B cell (primary cell): Measurements from ENCODE around the gene TSEN15. TPM values are rescaled to one million over a fixed set of nuclear protein-coding genes. Genes with fewer than 3 reads are reported as not detected.

Experiments used
- ATAC-seq: fragments of 200-7000 bp; cut with Tn5 transposase; one replicate; pipeline ENCODE4 v1.10.0; 2021; ENCODE audit warnings: low read depth, mild to moderate bottlenecking, moderate number of reproducible peaks, moderate library complexity
- CTCF ChIA-PET: fragments of 350-600 bp; sonication (Branson Sonifier 250); formaldehyde crosslinking; loops from one replicate; lab custom pipeline; 2021; ENCODE audit warnings: antibody characterized with exemption, inconsistent platforms; lab: Charles Lee
- POLR2A ChIA-PET: fragments of 350-600 bp; sonication (Branson Sonifier 250); formaldehyde crosslinking; loops from one replicate; lab custom pipeline; 2021; ENCODE audit warnings: antibody characterized with exemption; lab: Charles Lee
- DNase-seq: peaks from one replicate; pipeline ENCODE4 v3.0.0; 2013
- H2AFZ ChIP-seq: 2 replicates; pipeline ENCODE4 v1.6.1; 2012; ENCODE audit warnings: mild to moderate bottlenecking, low read depth, low read length; ENCODE audit not compliant: insufficient read depth, poor library complexity, severe bottlenecking
- H3K27ac ChIP-seq, 2 donors: 1 replicate in 1 of 2; 2 replicates in 1 of 2; pipeline ENCODE4 v1.5.1; 2012 to 2013; ENCODE audit warnings: low read length in 2 of 2, mild to moderate bottlenecking in 2 of 2, moderate library complexity in 1 of 2
- H3K27me3 ChIP-seq, 4 experiments: fragments of 200-600 bp in 1 of 4; sonication (generic) in 1 of 4; replicated peaks in 1 of 4; 1 replicate in 2 of 4; 2 replicates in 2 of 4; pipeline versions ENCODE4 v1.6.1 to v1.7.0; 2013 to 2016; ENCODE audit warnings: low read length in 3 of 4, mild to moderate bottlenecking in 2 of 4, mixed read lengths in 1 of 4, moderate library complexity in 1 of 4; ENCODE audit not compliant: insufficient read depth in 4 of 4, control insufficient read depth in 3 of 4; ENCODE audit errors: control extremely low read depth in 1 of 4
- H3K36me3 ChIP-seq, 2 experiments: replicated peaks in 1 of 2; 1 replicate in 1 of 2; 2 replicates in 1 of 2; pipeline versions ENCODE4 v1.6.1 to v1.7.1; 2013; ENCODE audit warnings: low read length in 1 of 2; ENCODE audit not compliant: insufficient read depth in 2 of 2, control insufficient read depth in 1 of 2; ENCODE audit errors: control extremely low read depth in 1 of 2, extremely low read depth in 1 of 2
- H3K4me1 ChIP-seq, 2 donors: fragments of 200-600 bp in 1 of 2; sonication (generic) in 1 of 2; 1 replicate in 1 of 2; 2 replicates in 1 of 2; pipeline versions ENCODE4 v1.5.1 to v1.6.1; 2013 to 2017; ENCODE audit warnings: low read length in 2 of 2; ENCODE audit not compliant: control insufficient read depth in 2 of 2, insufficient read depth in 2 of 2
- H3K4me2 ChIP-seq: replicated peaks from 2 replicates; pipeline ENCODE3; 2012; ENCODE audit warnings: mild to moderate bottlenecking, low read depth, low read length; ENCODE audit not compliant: poor library complexity, severe bottlenecking
- H3K4me3 ChIP-seq, 5 experiments: fragments of 200-600 bp in 1 of 5; sonication (generic) in 1 of 5; 1 replicate in 3 of 5; 2 replicates in 2 of 5; pipeline versions ENCODE4 v1.5.1 to v1.7.0; 2011 to 2016; ENCODE audit warnings: low read length in 4 of 5, mild to moderate bottlenecking in 4 of 5, low read depth in 2 of 5, control low read depth in 1 of 5, moderate library complexity in 1 of 5; ENCODE audit not compliant: insufficient read depth in 1 of 5; ENCODE audit errors: control extremely low read depth in 1 of 5, extremely low read depth in 1 of 5
- H3K79me2 ChIP-seq: fragments of 200-600 bp; sonication (generic); one replicate; pipeline ENCODE4 v1.6.0; 2016; ENCODE audit warnings: low read length; ENCODE audit not compliant: control insufficient read depth, insufficient read depth
- H3K9ac ChIP-seq: fragments of 200-600 bp; sonication (generic); 2 replicates; pipeline ENCODE4 v1.6.1; 2017; ENCODE audit warnings: mild to moderate bottlenecking, low read length, moderate library complexity
- H3K9me3 ChIP-seq, 3 donors: one replicate each; pipeline versions ENCODE4 v1.6.1 to v1.7.1; 2013; ENCODE audit warnings: low read length in 2 of 3; ENCODE audit not compliant: control insufficient read depth in 2 of 3, insufficient read depth in 1 of 3; ENCODE audit errors: control extremely low read depth in 1 of 3
- H4K20me1 ChIP-seq: 2 replicates; pipeline ENCODE4 v1.6.0; 2012; ENCODE audit warnings: mild to moderate bottlenecking, low read length; ENCODE audit not compliant: insufficient read depth, control insufficient read depth, poor library complexity, severe bottlenecking
- H3K27ac Mint-ChIP-seq: one replicate; pipeline ENCODE4 v1.8.0; 2021; ENCODE audit warnings: mixed read lengths
- H3K27me3 Mint-ChIP-seq: one replicate; pipeline ENCODE4 v1.8.0; 2021; ENCODE audit warnings: mixed read lengths
- H3K4me1 Mint-ChIP-seq: one replicate; pipeline ENCODE4 v1.8.0; 2021; ENCODE audit warnings: mixed read lengths
- H3K4me3 Mint-ChIP-seq: one replicate; pipeline ENCODE4 v1.8.0; 2021; ENCODE audit warnings: mixed read lengths
- H3K9me3 Mint-ChIP-seq: one replicate; pipeline ENCODE4 v1.8.0; 2022; ENCODE audit warnings: mixed read lengths; ENCODE audit not compliant: insufficient read depth
- EZH2 ChIP-seq: IDR thresholded peaks from 2 replicates; pipeline ENCODE4 v1.6.1; 2012; ENCODE audit warnings: borderline replicate concordance, low read depth, mild to moderate bottlenecking, moderate library complexity, low read length; ENCODE audit not compliant: insufficient read depth, poor library complexity, severe bottlenecking
- WGBS: methylation state at CpG from one replicate; pipeline ENCODE4 v1.1.5; 2013; ENCODE audit warnings: missing lambda C conversion rate; ENCODE audit not compliant: insufficient coverage; 5-methylcytosine and 5-hydroxymethylcytosine counted together
- intact Hi-C: fragments of 100-400 bp; cut with micrococcal nuclease; formaldehyde crosslinking; loops from one replicate; pipeline ENCODE4 v1.10.0; 2022
- polyA plus RNA-seq: library from polyadenylated mRNA; depleted of rRNA; stranded (reverse); fragments of >200 nt; gene quantifications from 2 replicates; pipeline ENCODE4 v1.2.3, GENCODE V29; 2012
- total RNA-seq, 2 donors: library from RNA; stranded (reverse); fragments of 120-200 nt in 1 of 2; gene quantifications; 1 replicate in 1 of 2; 2 replicates in 1 of 2; pipeline versions ENCODE4 v1.2.3 to v1.2.4, GENCODE V29; 2013 to 2022
- TF ChIP-seq, protein P1 (sequence below): fragments of 200-600 bp; IDR thresholded peaks from one replicate; pipeline ENCODE4 v1.8.0; 2022; ENCODE audit warnings: antibody characterized with exemption, mild to moderate bottlenecking

Gene TSEN15
- total and polyA plus RNA-seq, 2 donors (not counting 1 experiment from before 2014, with no cell fraction given), result 15.5 to 25.2 TPM

DNA sequence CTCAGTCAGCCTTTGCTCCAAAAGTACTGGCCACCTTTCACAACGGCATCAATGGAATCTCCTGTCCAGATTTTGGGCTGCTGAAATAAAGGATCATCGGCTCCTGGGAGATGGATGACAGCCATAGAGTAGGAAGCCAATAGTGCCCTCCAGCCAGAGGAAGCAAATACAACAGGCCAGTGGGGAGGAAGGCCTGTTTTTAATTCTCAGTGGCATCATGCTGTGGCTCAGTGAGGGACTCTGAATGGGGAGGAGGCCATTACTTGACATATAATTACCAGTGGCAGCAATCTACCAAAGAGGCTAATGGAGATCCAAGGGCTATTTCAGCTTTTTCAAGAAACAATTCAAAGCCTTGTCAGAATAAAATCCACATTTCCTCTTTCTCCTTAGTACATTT, 40.7 kb upstream of the TSEN15 start:
- H3K9ac ChIP-seq, result no peak overlapping the region
- H3K4me1 ChIP-seq, result no peaks in the 10 kb centered on the region
- no peak for TF ChIP-seq EZH2
- TF ChIP-seq, protein P1, sequence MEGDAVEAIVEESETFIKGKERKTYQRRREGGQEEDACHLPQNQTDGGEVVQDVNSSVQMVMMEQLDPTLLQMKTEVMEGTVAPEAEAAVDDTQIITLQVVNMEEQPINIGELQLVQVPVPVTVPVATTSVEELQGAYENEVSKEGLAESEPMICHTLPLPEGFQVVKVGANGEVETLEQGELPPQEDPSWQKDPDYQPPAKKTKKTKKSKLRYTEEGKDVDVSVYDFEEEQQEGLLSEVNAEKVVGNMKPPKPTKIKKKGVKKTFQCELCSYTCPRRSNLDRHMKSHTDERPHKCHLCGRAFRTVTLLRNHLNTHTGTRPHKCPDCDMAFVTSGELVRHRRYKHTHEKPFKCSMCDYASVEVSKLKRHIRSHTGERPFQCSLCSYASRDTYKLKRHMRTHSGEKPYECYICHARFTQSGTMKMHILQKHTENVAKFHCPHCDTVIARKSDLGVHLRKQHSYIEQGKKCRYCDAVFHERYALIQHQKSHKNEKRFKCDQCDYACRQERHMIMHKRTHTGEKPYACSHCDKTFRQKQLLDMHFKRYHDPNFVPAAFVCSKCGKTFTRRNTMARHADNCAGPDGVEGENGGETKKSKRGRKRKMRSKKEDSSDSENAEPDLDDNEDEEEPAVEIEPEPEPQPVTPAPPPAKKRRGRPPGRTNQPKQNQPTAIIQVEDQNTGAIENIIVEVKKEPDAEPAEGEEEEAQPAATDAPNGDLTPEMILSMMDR, result no peak
- intact Hi-C loops, result no loop called here
- no peaks in the 10 kb centered on the region for H3K79me2 ChIP-seq
- WGBS, result no CpG with 5 or more reads among the region's 2 CpGs
- no peak overlapping the region for H3K4me3 ChIP-seq
- no peak overlapping the region for H3K4me2 ChIP-seq
- Mint-ChIP-seq H3K4me1 (no peaks in the 10 kb centered on the region), H3K27me3 (peaks cover 45% of the 10 kb centered on the region), H3K27ac (no peak overlapping the region), H3K9me3 (no peaks in the 10 kb centered on the region), H3K4me3 (no peak overlapping the region)
- ChIA-PET CTCF (no interaction called here), POLR2A (no interaction called here)
- no peak overlapping the region for H3K27ac ChIP-seq
- peaks cover 0 to 14% (median 4%) of the 10 kb centered on the region in 4 experiments for H3K27me3 ChIP-seq
- no peaks in the 10 kb centered on the region for H4K20me1 ChIP-seq
- no peaks in the 10 kb centered on the region for H3K9me3 ChIP-seq
- DNase-seq, result no peak
- H3K36me3 ChIP-seq, result no peaks in the 10 kb centered on the region
- no peak for ATAC-seq
- no peak overlapping the region for H2AFZ ChIP-seq

DNA sequence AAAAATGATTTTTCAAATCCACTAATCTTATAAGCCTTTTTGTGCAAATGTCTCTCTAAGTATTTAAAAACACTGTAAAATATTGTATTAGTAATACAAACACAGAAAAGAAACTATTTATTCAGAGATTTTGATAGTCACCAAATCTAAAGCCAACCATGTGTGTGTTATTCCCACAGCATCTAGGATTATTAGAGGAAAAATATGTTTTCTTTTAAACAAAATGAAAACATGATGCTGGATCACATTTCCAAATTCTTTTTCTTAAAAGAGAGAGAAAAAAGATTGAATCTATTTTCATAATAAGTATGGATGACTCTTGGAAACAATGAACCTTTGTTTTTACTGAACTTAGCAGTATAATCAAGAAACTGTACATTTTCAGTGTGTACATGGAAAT, 39.3 kb upstream of the TSEN15 start:
- Mint-ChIP-seq H3K9me3 (no peaks in the 10 kb centered on the region), H3K4me3 (no peak overlapping the region), H3K4me1 (no peaks in the 10 kb centered on the region), H3K27ac (no peak overlapping the region), H3K27me3 (peaks cover 42% of the 10 kb centered on the region)
- H3K4me2 ChIP-seq, result no peak overlapping the region
- no peak overlapping the region for H2AFZ ChIP-seq
- ATAC-seq (no peak), DNase-seq (no peak)
- H3K27ac ChIP-seq, result no peak overlapping the region
- no peak overlapping the region for H3K9ac ChIP-seq
- ChIA-PET POLR2A (no interaction called here), CTCF (no interaction called here)
- no peaks in the 10 kb centered on the region for H3K4me1 ChIP-seq
- no peak overlapping the region for H3K4me3 ChIP-seq
- H4K20me1 ChIP-seq, result no peaks in the 10 kb centered on the region
- intact Hi-C loops, result no loop called here
- TF ChIP-seq, protein P1, result no peak
- TF ChIP-seq EZH2, result no peak
- H3K9me3 ChIP-seq, result no peaks in the 10 kb centered on the region
- no peaks in the 10 kb centered on the region for H3K79me2 ChIP-seq
- no peaks in the 10 kb centered on the region for H3K36me3 ChIP-seq
- peaks cover 0 to 14% (median 4%) of the 10 kb centered on the region in 4 experiments for H3K27me3 ChIP-seq
